NCI-H2081 (cell line): Measurements from ENCODE around the gene SCN8A.
"Not testable (repeated sequence)": the region's sequence is repeated elsewhere in the genome, so short reads cannot be mapped to it uniquely, and the experiment has no call there.

Experiments
- DNase-seq, 2 experiments: peaks; one replicate each; lab custom pipeline; 2025; lab: John Stamatoyannopoulos, UW

SCN8A gene

DNA sequence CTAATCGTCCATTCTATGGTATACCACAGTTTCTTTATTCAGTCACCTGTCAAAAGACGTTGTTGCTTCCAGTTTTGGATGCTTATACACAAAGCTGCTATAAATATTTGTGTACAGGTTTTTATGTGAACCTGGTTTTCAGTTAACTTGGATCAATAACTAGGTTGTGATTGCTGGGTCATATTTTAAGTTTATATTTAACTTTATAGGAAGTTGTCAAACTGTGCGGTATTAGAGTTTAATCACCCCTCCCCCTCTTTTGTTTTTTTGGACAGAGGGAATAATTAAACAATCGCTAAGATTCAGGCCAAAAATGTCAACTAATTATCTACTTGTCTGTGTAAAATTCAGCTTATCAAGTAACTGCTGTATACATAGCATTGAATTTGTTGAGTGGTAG, 34.3 kb downstream of the SCN8A start:
- DNase-seq = no peak

GRCh38 chr12:51626115-51626514, 35.1 kb downstream of the SCN8A start:
- DNase-seq = no peak

DNA sequence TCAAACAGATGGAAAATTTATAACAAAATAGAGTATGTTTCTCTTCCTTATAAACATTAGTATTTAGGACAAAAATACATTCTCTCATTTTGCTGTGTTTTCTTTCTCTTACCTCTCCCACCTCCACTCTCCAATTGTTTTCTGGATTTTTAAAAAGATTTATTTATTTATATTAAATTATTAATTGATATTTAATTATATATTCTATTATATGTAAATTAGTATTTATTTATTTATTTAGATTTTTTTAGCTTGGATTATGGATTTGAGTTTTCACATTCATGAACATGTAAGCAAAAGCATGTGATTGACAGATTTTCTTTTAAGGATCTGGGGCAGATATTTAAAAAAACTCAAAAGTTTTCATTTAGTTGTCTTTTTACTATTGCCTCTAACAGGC, 35.6 kb downstream of the SCN8A start:
- no peak for DNase-seq

- DNase-seq = no peak
Observed at GRCh38 chr12:51630256-51630880, 39.3 kb downstream of the SCN8A start.

GRCh38 chr12:51630986-51631385, 40.0 kb downstream of the SCN8A start:
- no peak for DNase-seq

DNA sequence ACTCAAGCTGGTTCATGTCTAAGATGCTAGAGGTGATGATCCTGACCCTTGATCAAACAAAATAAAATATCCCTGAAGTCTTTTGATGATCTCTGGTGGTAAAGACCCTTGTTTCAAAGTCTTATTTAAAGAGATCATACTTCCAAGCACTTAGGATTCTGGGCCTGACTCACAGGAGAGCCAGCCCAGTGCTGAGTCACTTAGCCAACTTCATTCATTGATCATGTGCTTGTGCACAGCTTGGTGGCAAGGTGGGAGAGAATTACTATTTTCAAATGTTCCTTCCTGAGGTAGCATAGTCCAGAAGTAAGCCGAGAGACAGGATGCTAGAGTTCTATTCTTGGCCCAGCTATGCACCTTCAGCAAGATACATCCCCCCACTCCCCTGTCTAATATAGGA, 40.6 kb downstream of the SCN8A start:
- no peak for DNase-seq

DNA sequence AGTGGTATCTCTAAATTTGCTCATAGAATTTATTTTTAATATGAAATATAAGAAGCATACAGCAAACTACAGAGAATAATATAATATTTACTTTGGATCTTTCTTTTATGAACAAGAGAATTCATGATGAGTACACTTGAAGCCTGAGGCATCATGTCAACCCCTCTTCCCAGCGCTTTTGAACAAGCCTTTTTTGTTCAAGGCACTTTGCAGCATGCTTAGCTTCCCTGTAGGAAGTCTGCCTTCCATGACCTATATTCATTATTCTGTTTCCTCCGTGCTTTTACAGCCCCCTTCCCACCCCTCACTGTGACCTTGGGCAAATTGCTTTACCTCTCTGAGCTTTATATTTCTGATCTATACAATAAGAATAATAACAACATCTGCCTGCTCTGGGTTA, 41.6 kb downstream of the SCN8A start:
- DNase-seq = no peak

DNA sequence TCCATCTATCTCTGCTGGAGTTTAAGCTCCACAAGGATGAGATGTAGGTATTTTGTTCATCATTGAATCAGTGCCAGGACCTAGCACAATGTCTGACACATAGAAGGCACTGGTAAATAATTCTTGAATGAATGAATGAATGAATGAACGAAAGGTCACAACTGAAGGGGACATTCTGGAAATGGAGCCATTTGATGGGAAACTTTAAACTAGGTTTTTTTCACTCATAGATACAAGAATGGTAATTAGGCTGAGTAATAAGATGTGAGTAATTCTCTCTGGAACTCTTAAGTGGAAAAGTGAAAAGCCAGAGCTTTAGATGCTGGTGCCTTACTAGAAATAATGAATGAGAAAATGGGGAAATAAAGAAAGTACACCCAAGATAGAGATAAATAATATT, 44.3 kb downstream of the SCN8A start:
- no peak for DNase-seq

DNA sequence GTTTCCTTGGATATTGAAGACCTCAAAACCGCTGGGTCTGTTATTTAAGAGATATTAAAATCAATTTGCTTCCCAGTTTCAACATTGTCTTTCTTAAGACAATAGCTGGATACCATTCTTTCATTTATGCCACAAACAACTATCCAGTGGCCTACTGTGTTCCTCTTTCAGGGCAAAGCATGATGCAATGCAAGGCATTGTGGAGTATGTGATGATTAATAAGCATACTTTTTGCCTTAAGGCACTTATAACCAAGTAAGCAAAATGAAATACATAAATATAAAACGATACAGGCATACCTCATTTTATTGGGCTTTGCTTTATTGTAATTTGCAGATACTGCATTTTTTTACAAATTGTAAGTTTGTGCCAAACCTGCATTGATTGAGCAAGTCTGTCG, 45.5 kb downstream of the SCN8A start:
- DNase-seq = no peak

DNA sequence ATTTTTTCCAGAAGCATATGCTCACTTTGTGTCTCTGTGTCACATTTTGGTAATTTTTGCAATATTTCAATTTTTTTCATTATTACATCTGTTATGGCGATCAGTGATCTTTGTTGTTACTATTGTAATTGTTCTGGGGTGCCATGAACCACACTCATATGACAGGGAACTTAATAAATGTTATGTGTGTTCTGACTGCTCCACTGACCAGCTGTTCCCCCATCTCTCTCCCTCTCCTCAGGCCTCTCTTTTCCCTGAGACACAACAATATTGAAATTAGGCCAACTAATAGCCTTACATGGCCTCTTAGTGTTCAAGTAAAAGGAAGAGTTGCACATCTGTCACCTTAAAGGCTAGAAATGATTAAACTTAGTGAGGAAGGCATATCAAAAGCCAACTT, 46.0 kb downstream of the SCN8A start:
- DNase-seq = no peak

DNA sequence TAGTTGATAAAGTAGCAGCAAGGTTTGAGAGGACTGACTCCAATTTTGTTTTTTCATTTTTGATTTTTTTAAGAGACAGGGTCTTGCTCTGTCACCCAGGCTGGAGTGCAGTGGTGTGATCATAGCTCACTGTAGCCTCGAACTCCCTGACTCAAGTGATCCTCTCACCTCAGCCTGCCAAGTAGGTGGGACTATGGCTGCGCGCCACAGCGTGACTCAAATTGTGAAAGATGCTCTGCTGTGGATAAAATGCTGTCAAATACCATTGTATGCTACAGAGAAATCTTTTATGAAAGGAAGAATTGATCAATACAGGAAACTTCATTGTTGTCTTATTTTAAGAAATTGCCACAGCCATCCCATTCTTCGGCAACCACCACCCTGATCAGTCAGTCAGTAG, 48.3 kb downstream of the SCN8A start:
- DNase-seq = no peak

- DNase-seq = no peak
Observed at GRCh38 chr12:51642286-51642685, 51.3 kb downstream of the SCN8A start.

DNA sequence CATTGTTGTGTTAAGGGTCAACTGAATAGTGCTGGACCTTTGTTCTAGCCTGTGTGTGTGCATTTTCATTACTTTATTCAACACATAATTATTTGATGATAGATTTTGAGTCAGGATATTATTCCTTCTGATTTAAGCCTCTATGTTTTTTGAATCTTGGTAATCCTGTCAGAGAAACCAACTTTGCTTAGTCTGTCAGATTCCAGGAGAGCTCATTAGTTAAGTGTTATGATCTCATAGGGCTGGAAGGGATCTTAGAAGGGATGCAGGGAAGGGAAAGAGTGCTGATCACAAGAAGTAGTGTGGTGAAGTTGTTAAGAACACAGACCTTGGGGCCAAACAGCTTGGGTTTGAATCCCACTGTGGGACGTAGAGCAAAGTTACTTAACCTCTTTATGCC, 52.9 kb downstream of the SCN8A start:
- DNase-seq = no peak

DNA sequence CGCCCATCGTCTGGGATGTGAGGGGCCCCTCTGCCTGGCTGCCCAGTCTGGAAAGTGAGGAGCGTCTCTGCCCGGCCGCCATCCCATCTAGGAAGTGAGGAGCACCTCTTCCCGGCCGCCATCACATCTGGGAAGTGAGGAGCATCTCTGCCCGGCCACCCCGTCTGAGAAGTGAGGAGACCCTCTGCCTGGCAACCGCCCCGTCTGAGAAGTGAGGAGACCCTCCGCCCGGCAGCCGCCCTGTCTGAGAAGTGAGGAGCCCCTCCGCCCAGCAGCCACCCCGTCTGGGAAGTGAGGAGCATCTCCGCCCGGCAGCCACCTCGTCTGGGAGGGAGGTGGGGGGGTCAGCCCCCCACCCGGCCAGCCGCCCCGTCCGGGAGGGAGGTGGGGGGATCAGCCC, 53.7 kb downstream of the SCN8A start:
- DNase-seq = not testable (repeated sequence)

- DNase-seq = no peak
Observed at GRCh38 chr12:51645961-51646360, 54.9 kb downstream of the SCN8A start.

DNA sequence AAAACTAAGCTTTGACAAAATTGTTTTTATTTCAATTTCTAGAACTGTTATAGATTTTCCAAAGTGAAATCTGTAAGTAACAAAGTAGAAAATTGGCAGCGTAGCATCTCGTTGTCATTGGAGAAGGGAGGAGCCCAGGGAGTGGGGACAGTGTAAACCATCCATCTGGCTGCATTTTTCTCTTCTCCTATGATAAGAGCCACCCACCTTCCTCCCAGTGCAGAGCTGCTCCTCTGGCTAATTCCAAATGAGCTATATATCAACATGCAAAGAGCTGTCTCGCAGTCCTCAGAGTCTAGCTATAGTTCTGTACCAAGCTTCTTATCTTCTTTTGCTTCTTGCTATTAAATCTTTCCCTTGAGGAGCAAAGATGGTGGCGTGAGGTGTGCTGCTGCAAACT, 56.6 kb downstream of the SCN8A start:
- no peak for DNase-seq

- DNase-seq = no peak
Observed at GRCh38 chr12:51653431-51653830, 62.4 kb downstream of the SCN8A start.

GRCh38 chr12:51661199-51661598, 70.2 kb downstream of the SCN8A start:
- DNase-seq = no peak

- no peak for DNase-seq
Observed at GRCh38 chr12:51661836-51662235, 70.8 kb downstream of the SCN8A start.

- DNase-seq = no peak
Observed at GRCh38 chr12:51662728-51663154, 71.7 kb downstream of the SCN8A start.

DNA sequence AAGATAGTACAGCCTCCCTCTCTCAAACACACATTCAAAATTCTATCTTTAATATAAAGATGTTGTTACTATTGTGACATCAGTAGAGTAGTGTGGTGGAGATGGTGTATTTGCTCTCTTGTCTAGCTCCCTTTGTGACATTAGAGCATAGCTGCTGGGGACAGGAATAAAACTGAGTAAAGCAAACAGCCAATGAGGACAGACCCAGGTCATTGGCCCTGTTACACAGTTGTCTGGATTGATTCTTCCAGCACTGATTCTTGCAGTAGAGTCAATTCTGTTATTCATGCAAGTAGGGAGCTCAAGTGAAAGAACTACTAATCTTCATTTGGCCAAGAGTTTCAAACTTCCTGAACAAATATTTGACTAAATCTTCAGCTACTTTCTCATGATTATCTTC, 72.4 kb downstream of the SCN8A start:
- no peak for DNase-seq

DNA sequence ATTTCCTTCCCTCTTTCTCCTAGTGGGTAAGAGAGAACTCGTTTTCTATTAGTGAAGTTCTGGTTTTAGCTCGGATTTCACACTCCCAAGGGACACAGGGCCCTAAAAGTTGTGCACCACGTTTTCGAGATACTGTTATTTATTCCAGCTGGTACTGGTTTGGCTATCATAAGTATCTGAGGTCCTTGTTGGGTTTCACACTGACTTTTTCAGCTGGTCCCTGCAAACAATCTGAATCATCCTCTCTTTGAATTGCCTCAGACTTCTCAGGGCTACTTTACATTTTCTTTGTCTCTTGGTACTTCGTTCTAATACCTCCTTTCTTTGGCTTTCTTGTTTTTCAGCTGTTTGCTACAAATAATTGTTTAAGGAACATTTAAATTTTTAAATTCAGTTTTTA, 75.7 kb downstream of the SCN8A start:
- DNase-seq = no peak

GRCh38 chr12:51667269-51667668, 76.2 kb downstream of the SCN8A start:
- DNase-seq = no peak

- DNase-seq = no peak
Observed at GRCh38 chr12:51669271-51669670, 78.2 kb downstream of the SCN8A start.

GRCh38 chr12:51669996-51670395, 79.0 kb downstream of the SCN8A start:
- DNase-seq = no peak
